Thoracic aorta (tissue), 2 donors: ENCODE data around the gene OR4A15. TPM values are rescaled to one million over a fixed set of nuclear protein-coding genes. Genes with fewer than 3 reads are reported as not detected.

Source experiments
- ATAC-seq: fragments of 150-250 bp; one replicate; pipeline ENCODE4 v1.8.0; 2017; ENCODE audit warnings: low read depth; ENCODE audit not compliant: insufficient number of reproducible peaks, low FRiP score
- DNase-seq: peaks from one replicate; pipeline ENCODE4 v3.0.0-alpha.2; 2020; ENCODE audit warnings: low spot score
- H3K27ac ChIP-seq, 2 donors: fragments of 200-600 bp; sonication (generic); 1 replicate in 1 of 2; 2 replicates in 1 of 2; pipeline ENCODE4 v1.5.1; 2016; ENCODE audit warnings: mild to moderate bottlenecking in 2 of 2, moderate library complexity in 2 of 2
- H3K27me3 ChIP-seq: fragments of 200-600 bp; sonication (generic); replicated peaks from 2 replicates; pipeline ENCODE4 v1.6.0; 2016; ENCODE audit warnings: mild to moderate bottlenecking; ENCODE audit not compliant: insufficient read depth
- H3K36me3 ChIP-seq: fragments of 200-600 bp; sonication (generic); one replicate; pipeline ENCODE4 v1.5.1; 2016
- H3K4me1 ChIP-seq, 2 donors: fragments of 200-600 bp; sonication (generic); 1 replicate in 1 of 2; 2 replicates in 1 of 2; pipeline versions ENCODE4 v1.5.1 to v1.6.0; 2016; ENCODE audit warnings: low read depth in 2 of 2, mild to moderate bottlenecking in 1 of 2; ENCODE audit not compliant: control insufficient read depth in 1 of 2
- H3K4me3 ChIP-seq: fragments of 200-600 bp; sonication (generic); 2 replicates; pipeline ENCODE4 v1.5.1; 2016; ENCODE audit warnings: mild to moderate bottlenecking
- H3K9me3 ChIP-seq: fragments of 200-600 bp; sonication (generic); 2 replicates; pipeline ENCODE4 v1.5.1; 2016
- CTCF ChIP-seq: fragments of 200-600 bp; sonication (generic); IDR thresholded peaks from one replicate; pipeline ENCODE4 v1.5.1; 2019; ENCODE audit warnings: antibody characterized with exemption
- total RNA-seq, 2 donors: library from RNA; depleted of rRNA; stranded (reverse); fragments of >200 nt; gene quantifications; one replicate each; pipeline versions ENCODE4 v1.1.0 to v1.2.3, GENCODE V29; 2016

OR4A15 gene
- total RNA-seq: not detected

- no peaks in the 10 kb centered on the region for H3K9me3 ChIP-seq
- no peak within 1 kb of the TSS for H3K4me3 ChIP-seq
- no peaks in the 10 kb centered on the region for H3K27me3 ChIP-seq
- no peak for ATAC-seq
- H3K4me1 ChIP-seq: no peaks in the 10 kb centered on the region
- no peaks in the 10 kb centered on the region for H3K36me3 ChIP-seq
- no peak within 1 kb of the TSS for H3K27ac ChIP-seq
- TF ChIP-seq CTCF: no peak
- no peak for DNase-seq
These were observed at the start of gene OR4A15 for GRCh38 chr11:55367674-55368073. Gene OR4A15 (plus strand): TSS chr11:55367974. CDS start chr11:55367974, 0 bp downstream.

- TF ChIP-seq CTCF: no peak
- no peak for DNase-seq
These were observed 43.3 kb upstream of the OR4A15 start for GRCh38 chr11:55324500-55324899.

GRCh38 chr11:55342901-55343300 lies 24.9 kb upstream of the OR4A15 start, which contains the start of gene OR4A16:
Gene OR4A16 (plus strand): TSS chr11:55343201. CDS start chr11:55343201, 0 bp downstream.
- Histone ChIP-seq H3K27ac (no peak within 1 kb of the TSS), H3K4me1 (no peaks in the 10 kb centered on the region), H3K9me3 (no peaks in the 10 kb centered on the region), H3K27me3 (no peaks in the 10 kb centered on the region), H3K36me3 (no peaks in the 10 kb centered on the region), H3K4me3 (no peak within 1 kb of the TSS)
- TF ChIP-seq CTCF: no peak
- ATAC-seq: no peak
- DNase-seq: no peak

More at GRCh38 chr11:55324500-55324899, 43.3 kb upstream of the OR4A15 start:
- ATAC-seq: no peak
- H3K4me1 ChIP-seq: no peaks in the 10 kb centered on the region
- H3K27me3 ChIP-seq: no peaks in the 10 kb centered on the region
- H3K36me3 ChIP-seq: no peaks in the 10 kb centered on the region
- H3K4me3 ChIP-seq: no peak overlapping the region
- H3K27ac ChIP-seq: no peak overlapping the region
- no peaks in the 10 kb centered on the region for H3K9me3 ChIP-seq

- TF ChIP-seq CTCF: no peak
- Histone ChIP-seq H3K9me3 (no peaks in the 10 kb centered on the region), H3K4me3 (no peak overlapping the region), H3K36me3 (no peaks in the 10 kb centered on the region), H3K27me3 (no peaks in the 10 kb centered on the region), H3K4me1 (no peaks in the 10 kb centered on the region), H3K27ac (no peak overlapping the region)
- DNase-seq (no peak), ATAC-seq (no peak)
These were observed 22.5 kb upstream of the OR4A15 start for GRCh38 chr11:55345306-55345705.

- Histone ChIP-seq H3K4me1 (no peaks in the 10 kb centered on the region), H3K27me3 (no peaks in the 10 kb centered on the region), H3K4me3 (no peak overlapping the region), H3K27ac (no peak overlapping the region), H3K9me3 (no peaks in the 10 kb centered on the region), H3K36me3 (no peaks in the 10 kb centered on the region)
- DNase-seq (no peak), ATAC-seq (no peak)
- no peak for TF ChIP-seq CTCF
These were observed 18.7 kb upstream of the OR4A15 start for GRCh38 chr11:55349032-55349431.
